ENCODE results near the gene PODNL1. TPM values are rescaled to one million over a fixed set of nuclear protein-coding genes. Genes with fewer than 3 reads are reported as not detected.

Gene PODNL1
- total RNA-seq, 1 experiment from 2014 or later: not detected

DNA sequence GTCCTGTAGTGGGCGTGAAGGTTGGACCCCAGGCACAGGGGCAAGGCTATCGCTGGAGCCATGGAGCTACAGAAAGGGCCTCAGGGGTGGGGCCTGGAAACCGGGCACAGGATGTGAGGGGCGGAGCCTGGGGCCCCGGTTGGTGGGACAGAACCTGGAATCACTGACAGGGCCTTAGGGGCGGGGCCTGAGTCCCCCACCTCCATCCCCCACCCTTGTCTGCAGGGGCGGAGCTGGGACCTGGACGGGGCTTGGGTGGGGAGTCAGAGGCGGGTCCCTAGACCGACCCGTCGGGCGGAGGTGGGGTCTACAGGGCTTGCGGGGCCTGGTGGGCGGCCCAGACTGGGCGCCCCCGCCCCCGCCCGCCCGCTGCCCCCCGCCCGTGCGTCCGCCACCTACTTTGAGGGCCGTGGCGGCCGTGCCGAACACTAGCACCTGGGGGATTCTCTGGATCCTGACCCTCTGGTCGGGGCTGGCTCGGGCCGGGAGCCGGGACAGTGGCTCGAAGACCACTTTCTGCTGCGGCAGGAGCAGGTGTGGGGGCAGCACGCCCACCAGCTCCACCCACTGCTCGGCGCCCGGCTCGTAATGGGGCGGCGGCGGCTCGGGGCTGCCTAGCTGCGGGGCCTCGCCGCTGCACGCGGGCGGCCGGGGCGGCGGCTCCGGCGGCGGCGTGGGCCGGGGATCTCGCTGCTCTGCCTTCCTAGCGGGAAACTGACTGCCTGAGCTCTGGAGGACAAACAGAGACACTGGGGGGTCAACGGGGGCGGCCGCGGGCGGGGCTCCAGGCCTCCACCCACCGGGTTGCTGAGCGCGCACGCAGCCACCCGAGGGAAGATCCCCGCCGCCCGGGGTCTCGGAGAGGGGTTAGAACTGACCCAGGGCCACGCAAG lies 40.4 kb upstream of the PODNL1 start:
- Histone ChIP-seq H3K4me1 (peaks cover 19% of the 10 kb centered on the region), H3K27me3 (replicated peaks; ENCODE audit: control insufficient read depth, insufficient read depth, low read length) (no peaks in the 10 kb centered on the region), H3K9me3 (no peaks in the 10 kb centered on the region), H3K36me3 (ENCODE audit: control insufficient read depth, insufficient read depth, low read length) (no peaks in the 10 kb centered on the region; the same call in none of the 2 replicates), H3K4me3 (ENCODE audit: low read depth, low read length) (peak overlapping the region; percentile 38)
- ChIA-PET POLR2A (interaction anchor here (0.9 kb wide), 1 partner anchor 28 kb away, joined by 3 read pairs; the partner anchor contains the start of gene RFX1), CTCF (interaction anchor here (0.5 to 1.1 kb wide), 2 partner anchors 10 to 40 kb away, joined by 3 read pairs; no protein-coding TSS in a partner anchor)
- peaks cover 10% of the 10 kb centered on the region for H3K4me1 Mint-ChIP-seq (ENCODE audit: low read depth, unreplicated experiment)
- peak overlapping the region; percentile 35 for H3K27ac Mint-ChIP-seq (ENCODE audit: unreplicated experiment)
- no peaks in the 10 kb centered on the region for H3K27me3 Mint-ChIP-seq (ENCODE audit: insufficient read depth, unreplicated experiment)
- peak; percentile 85 to 89 for DNase-seq
- no peaks in the 10 kb centered on the region for H3K9me3 Mint-ChIP-seq (ENCODE audit: unreplicated experiment)
- no TSS peak for BruUV-seq (replicated peaks)
- H3K4me3 Mint-ChIP-seq (ENCODE audit: unreplicated experiment): peak overlapping the region; percentile 65
- TF ChIP-seq, protein P1, sequence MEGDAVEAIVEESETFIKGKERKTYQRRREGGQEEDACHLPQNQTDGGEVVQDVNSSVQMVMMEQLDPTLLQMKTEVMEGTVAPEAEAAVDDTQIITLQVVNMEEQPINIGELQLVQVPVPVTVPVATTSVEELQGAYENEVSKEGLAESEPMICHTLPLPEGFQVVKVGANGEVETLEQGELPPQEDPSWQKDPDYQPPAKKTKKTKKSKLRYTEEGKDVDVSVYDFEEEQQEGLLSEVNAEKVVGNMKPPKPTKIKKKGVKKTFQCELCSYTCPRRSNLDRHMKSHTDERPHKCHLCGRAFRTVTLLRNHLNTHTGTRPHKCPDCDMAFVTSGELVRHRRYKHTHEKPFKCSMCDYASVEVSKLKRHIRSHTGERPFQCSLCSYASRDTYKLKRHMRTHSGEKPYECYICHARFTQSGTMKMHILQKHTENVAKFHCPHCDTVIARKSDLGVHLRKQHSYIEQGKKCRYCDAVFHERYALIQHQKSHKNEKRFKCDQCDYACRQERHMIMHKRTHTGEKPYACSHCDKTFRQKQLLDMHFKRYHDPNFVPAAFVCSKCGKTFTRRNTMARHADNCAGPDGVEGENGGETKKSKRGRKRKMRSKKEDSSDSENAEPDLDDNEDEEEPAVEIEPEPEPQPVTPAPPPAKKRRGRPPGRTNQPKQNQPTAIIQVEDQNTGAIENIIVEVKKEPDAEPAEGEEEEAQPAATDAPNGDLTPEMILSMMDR (IDR thresholded peaks at IDR 0.05; ENCODE audit: insufficient read depth in 1 of 2, low read depth in 1 of 2, low read length in 1 of 2, severe bottlenecking in 1 of 2, unreplicated experiment in 1 of 2): no peak
- intact Hi-C loops (cut with micrococcal nuclease; ENCODE audit: unreplicated experiment): loop anchor here (1.0 to 10.0 kb wide), 3 partner anchors 26 to 96 kb away; partner anchors contain the start of genes DCAF15, MISP3 and RFX1
- peaks cover 27% of the 10 kb centered on the region for H3K36me3 Mint-ChIP-seq (ENCODE audit: insufficient read depth, unreplicated experiment)

DNA sequence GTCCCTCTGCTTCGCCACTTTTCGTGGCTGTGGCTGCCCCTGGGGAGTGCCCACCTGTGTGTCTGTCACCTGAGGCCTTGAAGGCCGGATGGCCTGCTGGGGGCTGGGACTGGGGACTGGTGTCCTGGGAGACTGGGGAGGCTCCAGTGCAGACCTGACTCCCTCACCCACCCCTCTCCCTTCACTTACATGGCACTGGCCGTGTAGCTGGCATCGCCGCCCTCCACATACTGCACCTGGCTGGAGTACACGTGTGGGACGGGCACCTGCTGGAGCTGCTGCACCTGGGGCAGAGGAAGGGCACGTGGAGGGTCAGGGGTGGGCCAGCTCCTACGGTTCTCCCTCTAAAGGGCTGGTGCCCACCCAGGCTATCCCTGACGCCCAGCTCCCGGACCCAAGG lies 39.6 kb upstream of the PODNL1 start:
- Mint-ChIP-seq H3K36me3 (ENCODE audit: insufficient read depth, unreplicated experiment) (peaks cover 29% of the 10 kb centered on the region), H3K4me1 (ENCODE audit: low read depth, unreplicated experiment) (peaks cover 10% of the 10 kb centered on the region), H3K4me3 (ENCODE audit: unreplicated experiment) (peak overlapping the region; percentile 65), H3K27ac (ENCODE audit: unreplicated experiment) (peak overlapping the region; percentile 35), H3K9me3 (ENCODE audit: unreplicated experiment) (no peaks in the 10 kb centered on the region), H3K27me3 (ENCODE audit: insufficient read depth, unreplicated experiment) (no peaks in the 10 kb centered on the region)
- TF ChIP-seq, protein P1 (IDR thresholded peaks at IDR 0.05; ENCODE audit: insufficient read depth in 1 of 2, low read depth in 1 of 2, low read length in 1 of 2, severe bottlenecking in 1 of 2, unreplicated experiment in 1 of 2): no peak
- POLR2A ChIA-PET: interaction anchor here (0.9 kb wide), 1 partner anchor 29 kb away, joined by 3 read pairs; the partner anchor contains the start of gene RFX1
- Histone ChIP-seq H3K9me3 (no peaks in the 10 kb centered on the region), H3K27me3 (replicated peaks; ENCODE audit: control insufficient read depth, insufficient read depth, low read length) (no peaks in the 10 kb centered on the region), H3K36me3 (ENCODE audit: control insufficient read depth, insufficient read depth, low read length) (no peaks in the 10 kb centered on the region; the same call in none of the 2 replicates), H3K4me3 (ENCODE audit: low read depth, low read length) (no peak overlapping the region), H3K4me1 (peaks cover 19% of the 10 kb centered on the region)
- BruUV-seq (replicated peaks): no TSS peak
- DNase-seq: no peak
- intact Hi-C loops (cut with micrococcal nuclease; ENCODE audit: unreplicated experiment): loop anchor here (1.0 to 10.0 kb wide), 3 partner anchors 26 to 97 kb away; partner anchors contain the start of genes DCAF15, MISP3 and RFX1
- CTCF ChIA-PET: interaction anchor here (0.5 to 1.1 kb wide), 2 partner anchors 10 to 41 kb away, joined by 3 read pairs; no protein-coding TSS in a partner anchor

DNA sequence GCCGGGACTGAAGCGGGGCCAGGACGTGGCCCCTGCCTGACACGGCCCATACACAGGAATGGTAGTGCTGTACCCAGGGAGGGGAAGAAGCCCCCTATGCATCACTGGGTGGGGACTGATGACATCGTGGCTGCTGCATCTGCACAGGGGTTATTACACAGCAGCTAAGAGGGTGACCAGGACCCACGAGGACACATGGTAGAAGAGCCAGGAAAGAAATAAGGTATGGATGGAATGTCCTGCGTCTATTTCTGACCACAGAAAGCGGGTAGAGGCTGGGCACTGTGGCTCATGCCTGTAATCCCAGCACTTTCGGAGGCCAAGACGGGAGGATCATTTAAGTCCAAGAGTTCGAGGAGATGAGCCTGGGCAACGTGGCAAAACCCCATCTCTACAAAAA lies 38.2 kb upstream of the PODNL1 start:
- H3K9me3 Mint-ChIP-seq (ENCODE audit: unreplicated experiment): no peaks in the 10 kb centered on the region
- peaks cover 19% of the 10 kb centered on the region for H3K4me1 ChIP-seq
- H3K27me3 ChIP-seq (replicated peaks; ENCODE audit: control insufficient read depth, insufficient read depth, low read length): no peaks in the 10 kb centered on the region
- no peak overlapping the region for H3K4me3 Mint-ChIP-seq (ENCODE audit: unreplicated experiment)
- H3K9me3 ChIP-seq: no peaks in the 10 kb centered on the region
- no peaks in the 10 kb centered on the region for H3K27me3 Mint-ChIP-seq (ENCODE audit: insufficient read depth, unreplicated experiment)
- ChIA-PET CTCF (no interaction called here), POLR2A (no interaction called here)
- no TSS peak for BruUV-seq (replicated peaks)
- intact Hi-C loops (cut with micrococcal nuclease; ENCODE audit: unreplicated experiment): loop anchor here (10.0 kb wide), 1 partner anchor 98 kb away; the partner anchor contains the start of gene MISP3
- no peaks in the 10 kb centered on the region; the same call in none of the 2 replicates for H3K36me3 ChIP-seq (ENCODE audit: control insufficient read depth, insufficient read depth, low read length)
- H3K4me1 Mint-ChIP-seq (ENCODE audit: low read depth, unreplicated experiment): peaks cover 10% of the 10 kb centered on the region
- no peak overlapping the region for H3K4me3 ChIP-seq (ENCODE audit: low read depth, low read length)
- no peak overlapping the region for H3K27ac Mint-ChIP-seq (ENCODE audit: unreplicated experiment)
- TF ChIP-seq, protein P1 (IDR thresholded peaks at IDR 0.05; ENCODE audit: insufficient read depth in 1 of 2, low read depth in 1 of 2, low read length in 1 of 2, severe bottlenecking in 1 of 2, unreplicated experiment in 1 of 2): no peak
- H3K36me3 Mint-ChIP-seq (ENCODE audit: insufficient read depth, unreplicated experiment): peaks cover 32% of the 10 kb centered on the region
- DNase-seq: no peak

Data from Caco-2 (cell line).